DND-41 (cell line): Measurements from ENCODE around the gene ZNRF4.

ENCODE experiments used
- ATAC-seq: fragments of 200-7000 bp; cut with Tn5 transposase; 3 replicates; pipeline ENCODE4 v1.9.1; 2021; ENCODE audit warnings: low read depth; ENCODE audit not compliant: insufficient read depth
- DNase-seq: peaks from one replicate; pipeline ENCODE4 v3.0.0-alpha.2; 2020
- H2AFZ ChIP-seq: 2 replicates; pipeline ENCODE4 v1.6.0; 2012; ENCODE audit warnings: low read depth, low read length
- H3K27ac ChIP-seq: 2 replicates; pipeline ENCODE4 v1.5.1; 2012; ENCODE audit warnings: low read length, inconsistent platforms
- H3K27me3 ChIP-seq: fragments of 200-600 bp; sonication (generic); 2 replicates; pipeline ENCODE4 v1.6.0; 2012; ENCODE audit warnings: low read length, mild to moderate bottlenecking, inconsistent platforms; ENCODE audit not compliant: insufficient read depth, poor library complexity
- H3K36me3 ChIP-seq: 2 replicates; pipeline ENCODE4 v1.5.1; 2012; ENCODE audit warnings: low read length, inconsistent platforms; ENCODE audit not compliant: insufficient read depth
- H3K4me1 ChIP-seq: 2 replicates; pipeline ENCODE4 v1.5.1; 2012; ENCODE audit warnings: mild to moderate bottlenecking, low read length; ENCODE audit not compliant: insufficient read depth
- H3K4me2 ChIP-seq: 2 replicates; pipeline ENCODE4 v1.6.0; 2012; ENCODE audit warnings: mild to moderate bottlenecking, moderate library complexity, low read length, inconsistent platforms; ENCODE audit not compliant: insufficient read depth
- H3K4me3 ChIP-seq, 2 experiments: fragments of 200-600 bp in 1 of 2; shearing (Covaris generic) in 1 of 2; 2 replicates each; pipeline ENCODE4 v1.5.1; 2012 to 2016; ENCODE audit warnings: inconsistent platforms in 2 of 2, low read length in 2 of 2, mild to moderate bottlenecking in 2 of 2, low read depth in 1 of 2, moderate library complexity in 1 of 2
- H3K79me2 ChIP-seq: 2 replicates; pipeline ENCODE4 v1.6.0; 2012; ENCODE audit warnings: low read length, inconsistent platforms; ENCODE audit not compliant: insufficient read depth
- H3K9ac ChIP-seq: 2 replicates; pipeline ENCODE4 v1.6.0; 2012; ENCODE audit warnings: low read depth, mild to moderate bottlenecking, inconsistent platforms, low read length, moderate library complexity
- H3K9me3 ChIP-seq: 2 replicates; pipeline ENCODE4 v1.5.1; 2012; ENCODE audit warnings: low read length, moderate library complexity, mild to moderate bottlenecking, inconsistent platforms; ENCODE audit not compliant: insufficient read depth, severe bottlenecking
- H4K20me1 ChIP-seq: 2 replicates; pipeline ENCODE4 v1.6.0; 2012; ENCODE audit warnings: low read length; ENCODE audit not compliant: insufficient read depth
- EZH2 ChIP-seq: IDR thresholded peaks from 3 replicates; pipeline ENCODE4 v1.6.1; 2012; ENCODE audit warnings: borderline replicate concordance, low read depth, mild to moderate bottlenecking, moderate library complexity, low read length, inconsistent platforms; ENCODE audit not compliant: severe bottlenecking
- TF ChIP-seq, protein P1 (sequence below): IDR thresholded peaks from 2 replicates; pipeline ENCODE4 v1.5.1; 2012; ENCODE audit warnings: borderline replicate concordance, low read length, moderate library complexity, mild to moderate bottlenecking; ENCODE audit not compliant: poor library complexity, severe bottlenecking; ENCODE audit errors: extremely low read depth

Gene ZNRF4

DNA sequence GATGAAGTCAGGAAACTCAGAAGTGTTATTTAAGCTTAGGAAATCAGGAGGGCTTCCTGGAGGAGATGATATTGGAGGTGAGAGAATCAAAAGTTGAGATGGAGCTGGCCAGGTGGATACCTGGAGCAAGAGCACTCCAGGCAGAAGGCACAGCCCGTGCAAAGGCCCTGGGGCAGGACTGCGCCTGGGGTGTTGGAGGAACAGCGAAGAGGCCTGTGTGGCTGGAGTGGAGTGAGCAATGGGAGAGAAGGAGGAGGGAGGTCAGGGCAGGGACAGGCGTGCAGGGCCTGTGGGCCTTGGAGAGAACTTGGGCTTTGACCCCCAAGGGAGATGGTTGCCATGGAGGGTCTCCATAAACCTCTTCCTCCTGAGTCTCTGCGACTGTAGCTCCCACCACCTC is 42.1 kb downstream of the ZNRF4 start:
- H3K27me3 ChIP-seq, result peaks cover 12% of the 10 kb centered on the region
- no peak overlapping the region for H3K4me2 ChIP-seq
- no peak overlapping the region for H3K9ac ChIP-seq
- ATAC-seq (no peak), DNase-seq (no peak)
- TF ChIP-seq EZH2, result no peak
- TF ChIP-seq, protein P1, sequence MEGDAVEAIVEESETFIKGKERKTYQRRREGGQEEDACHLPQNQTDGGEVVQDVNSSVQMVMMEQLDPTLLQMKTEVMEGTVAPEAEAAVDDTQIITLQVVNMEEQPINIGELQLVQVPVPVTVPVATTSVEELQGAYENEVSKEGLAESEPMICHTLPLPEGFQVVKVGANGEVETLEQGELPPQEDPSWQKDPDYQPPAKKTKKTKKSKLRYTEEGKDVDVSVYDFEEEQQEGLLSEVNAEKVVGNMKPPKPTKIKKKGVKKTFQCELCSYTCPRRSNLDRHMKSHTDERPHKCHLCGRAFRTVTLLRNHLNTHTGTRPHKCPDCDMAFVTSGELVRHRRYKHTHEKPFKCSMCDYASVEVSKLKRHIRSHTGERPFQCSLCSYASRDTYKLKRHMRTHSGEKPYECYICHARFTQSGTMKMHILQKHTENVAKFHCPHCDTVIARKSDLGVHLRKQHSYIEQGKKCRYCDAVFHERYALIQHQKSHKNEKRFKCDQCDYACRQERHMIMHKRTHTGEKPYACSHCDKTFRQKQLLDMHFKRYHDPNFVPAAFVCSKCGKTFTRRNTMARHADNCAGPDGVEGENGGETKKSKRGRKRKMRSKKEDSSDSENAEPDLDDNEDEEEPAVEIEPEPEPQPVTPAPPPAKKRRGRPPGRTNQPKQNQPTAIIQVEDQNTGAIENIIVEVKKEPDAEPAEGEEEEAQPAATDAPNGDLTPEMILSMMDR, result no peak
- no peaks in the 10 kb centered on the region for H3K79me2 ChIP-seq
- H3K4me3 ChIP-seq, result no peak overlapping the region
- H3K27ac ChIP-seq, result no peak overlapping the region
- no peaks in the 10 kb centered on the region for H4K20me1 ChIP-seq
- peaks cover 2% of the 10 kb centered on the region for H3K9me3 ChIP-seq
- no peaks in the 10 kb centered on the region for H3K36me3 ChIP-seq
- no peak overlapping the region for H2AFZ ChIP-seq
- no peaks in the 10 kb centered on the region for H3K4me1 ChIP-seq

DNA sequence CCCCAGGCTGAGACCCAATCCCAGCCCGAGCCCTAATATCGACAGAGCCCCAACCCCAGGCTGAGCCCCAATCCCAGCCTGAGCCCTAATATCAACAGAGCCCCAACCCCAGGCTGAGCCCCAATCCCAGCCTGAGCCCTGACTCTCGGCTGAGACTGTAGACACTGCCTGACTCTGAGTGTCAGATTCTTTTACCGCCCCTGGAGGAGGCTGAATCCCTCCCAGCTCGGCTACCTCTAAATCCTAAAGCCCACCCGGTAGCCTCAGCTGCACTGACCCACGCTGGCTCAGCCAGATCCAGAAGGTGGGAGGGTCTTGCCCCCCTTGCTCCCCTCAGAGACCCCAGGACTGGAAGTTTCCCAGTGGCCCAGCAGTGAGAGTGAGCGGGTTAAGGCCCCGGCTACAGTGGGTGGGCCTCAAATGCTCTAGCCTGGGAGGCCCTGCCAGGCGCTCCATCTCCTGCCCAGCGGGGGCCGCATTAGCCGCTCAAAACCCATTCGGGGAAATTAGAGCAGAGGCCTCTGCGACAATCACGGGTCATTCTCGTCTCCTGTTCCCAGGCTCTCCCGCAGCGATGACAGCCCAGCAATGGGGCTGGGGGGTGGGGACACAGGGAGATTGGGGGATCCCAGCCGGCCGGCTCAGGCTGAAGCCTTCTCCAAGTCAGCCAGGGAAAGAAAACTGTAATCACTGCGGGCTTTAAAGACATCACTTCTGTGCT is 43.8 kb downstream of the ZNRF4 start:
- Histone ChIP-seq H3K9me3 (peaks cover 7% of the 10 kb centered on the region), H3K4me3 (no peak overlapping the region), H3K4me1 (no peaks in the 10 kb centered on the region), H3K27ac (no peak overlapping the region), H3K27me3 (no peaks in the 10 kb centered on the region), H2AFZ (no peak overlapping the region), H3K4me2 (no peak overlapping the region), H4K20me1 (no peaks in the 10 kb centered on the region), H3K36me3 (no peaks in the 10 kb centered on the region), H3K79me2 (no peaks in the 10 kb centered on the region), H3K9ac (no peak overlapping the region)
- DNase-seq (no peak), ATAC-seq (no peak)
- TF ChIP-seq EZH2, result no peak
- TF ChIP-seq, protein P1, result no peak

DNA sequence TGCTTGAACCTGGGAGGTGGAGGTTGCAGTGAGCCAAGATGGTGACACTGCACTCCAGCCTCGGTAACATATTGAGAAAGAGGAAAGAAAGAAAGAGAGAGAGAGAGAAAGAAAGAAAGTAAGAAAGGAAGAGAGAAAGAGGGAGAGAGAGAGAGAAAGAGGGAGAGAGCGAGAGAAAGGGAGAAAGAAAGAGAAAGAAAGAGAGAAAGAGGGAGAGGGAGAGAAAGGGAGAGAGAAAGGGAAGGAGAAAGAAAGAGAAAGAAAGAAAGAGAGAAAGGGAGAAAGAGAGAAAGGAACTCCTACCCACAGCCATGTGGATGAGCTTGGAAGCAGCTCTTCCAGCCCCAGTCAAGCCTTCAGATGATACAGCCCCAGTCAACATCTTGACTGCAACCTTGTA is 46.7 kb downstream of the ZNRF4 start:
- no peak for DNase-seq
- TF ChIP-seq, protein P1, result no peak
- TF ChIP-seq EZH2, result no peak
- no peaks in the 10 kb centered on the region for H3K27me3 ChIP-seq
- no peaks in the 10 kb centered on the region for H3K79me2 ChIP-seq
- no peaks in the 10 kb centered on the region for H4K20me1 ChIP-seq
- no peak overlapping the region for H3K4me2 ChIP-seq
- H2AFZ ChIP-seq, result no peak overlapping the region
- ATAC-seq, result no peak
- H3K9ac ChIP-seq, result no peak overlapping the region
- no peak overlapping the region for H3K4me3 ChIP-seq
- H3K36me3 ChIP-seq, result no peaks in the 10 kb centered on the region
- peaks cover 8% of the 10 kb centered on the region for H3K9me3 ChIP-seq
- no peaks in the 10 kb centered on the region for H3K4me1 ChIP-seq
- H3K27ac ChIP-seq, result no peak overlapping the region
